ENCODE results near the gene CACNA1B.

DNA sequence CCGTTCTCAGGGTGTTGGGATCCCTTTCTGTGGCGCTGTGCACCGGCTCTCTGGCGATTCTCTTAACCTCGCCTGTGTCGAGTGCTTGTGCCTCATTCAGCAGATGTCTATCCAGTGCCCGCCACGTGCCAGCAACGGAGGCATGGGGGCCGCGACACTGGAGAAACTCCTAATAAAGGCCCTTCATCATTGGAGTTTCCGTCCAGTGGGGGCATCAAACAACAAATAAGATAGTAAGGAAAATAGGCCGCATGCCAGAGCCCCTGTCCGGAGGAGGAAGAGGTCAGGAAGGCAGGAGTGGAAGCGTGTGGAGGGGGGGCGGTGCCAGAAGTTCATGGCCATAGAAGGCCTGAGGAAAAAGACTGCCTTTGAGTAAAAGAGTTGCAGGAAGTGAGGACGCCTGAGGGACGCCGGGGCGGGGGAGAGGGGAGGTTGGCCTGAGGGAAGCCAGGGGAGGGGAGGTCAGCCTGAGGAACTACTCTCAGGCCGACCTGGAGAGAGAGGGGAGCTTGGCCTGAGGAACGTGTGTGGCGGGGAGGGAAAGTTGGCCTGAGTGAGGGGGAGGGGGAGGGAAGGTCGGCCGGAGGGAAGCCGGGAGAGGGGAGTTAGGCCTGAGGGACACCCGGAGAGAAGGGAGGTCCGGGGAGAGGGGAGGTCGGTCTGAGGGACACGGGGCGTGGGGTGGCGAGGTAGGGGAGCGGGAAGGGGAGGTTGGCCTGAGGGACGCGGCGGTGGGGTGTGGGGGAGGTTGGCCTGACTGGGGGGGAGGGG, 82.2 kb downstream of the CACNA1B start:
- no peak for TF ChIP-seq POLR2A (IDR thresholded peaks at IDR 0.05)
- TF ChIP-seq, protein P1, sequence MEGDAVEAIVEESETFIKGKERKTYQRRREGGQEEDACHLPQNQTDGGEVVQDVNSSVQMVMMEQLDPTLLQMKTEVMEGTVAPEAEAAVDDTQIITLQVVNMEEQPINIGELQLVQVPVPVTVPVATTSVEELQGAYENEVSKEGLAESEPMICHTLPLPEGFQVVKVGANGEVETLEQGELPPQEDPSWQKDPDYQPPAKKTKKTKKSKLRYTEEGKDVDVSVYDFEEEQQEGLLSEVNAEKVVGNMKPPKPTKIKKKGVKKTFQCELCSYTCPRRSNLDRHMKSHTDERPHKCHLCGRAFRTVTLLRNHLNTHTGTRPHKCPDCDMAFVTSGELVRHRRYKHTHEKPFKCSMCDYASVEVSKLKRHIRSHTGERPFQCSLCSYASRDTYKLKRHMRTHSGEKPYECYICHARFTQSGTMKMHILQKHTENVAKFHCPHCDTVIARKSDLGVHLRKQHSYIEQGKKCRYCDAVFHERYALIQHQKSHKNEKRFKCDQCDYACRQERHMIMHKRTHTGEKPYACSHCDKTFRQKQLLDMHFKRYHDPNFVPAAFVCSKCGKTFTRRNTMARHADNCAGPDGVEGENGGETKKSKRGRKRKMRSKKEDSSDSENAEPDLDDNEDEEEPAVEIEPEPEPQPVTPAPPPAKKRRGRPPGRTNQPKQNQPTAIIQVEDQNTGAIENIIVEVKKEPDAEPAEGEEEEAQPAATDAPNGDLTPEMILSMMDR (IDR thresholded peaks at IDR 0.05) = no peak

Measured in testis (tissue), 2 donors.